WERI-Rb-1 (cell line): ENCODE measurements around the gene XCR1.

ENCODE experiments used
- DNase-seq: peaks from one replicate; pipeline ENCODE4 v3.0.0-alpha.2; 2020
- H3K27ac ChIP-seq: fragments of 250-450 bp; sonication (Bioruptor Pico); 2 replicates; pipeline ENCODE4 v1.5.1; 2020; ENCODE audit warnings: mild to moderate bottlenecking, moderate library complexity
- H3K27me3 ChIP-seq: fragments of 250-450 bp; sonication (Bioruptor Pico); 2 replicates; pipeline ENCODE4 v1.5.1; 2021; ENCODE audit warnings: mild to moderate bottlenecking, low read depth, moderate library complexity; ENCODE audit not compliant: insufficient read depth, severe bottlenecking
- H3K36me3 ChIP-seq: fragments of 250-450 bp; sonication (Bioruptor Pico); 2 replicates; pipeline ENCODE4 v1.5.1; 2020; ENCODE audit warnings: mild to moderate bottlenecking, moderate library complexity
- H3K4me3 ChIP-seq: 2 replicates; pipeline ENCODE4 v1.5.1; 2011; ENCODE audit warnings: low read depth, mild to moderate bottlenecking, control low read depth, low read length
- H3K9me3 ChIP-seq: fragments of 250-450 bp; sonication (Bioruptor Pico); 2 replicates; pipeline ENCODE4 v1.5.1; 2021; ENCODE audit warnings: mild to moderate bottlenecking, moderate library complexity; ENCODE audit not compliant: severe bottlenecking
- CTCF ChIP-seq: IDR thresholded peaks from 2 replicates; pipeline ENCODE4 v1.5.1; 2011; ENCODE audit warnings: low read depth, mild to moderate bottlenecking, control low read depth, inconsistent platforms, low read length

The XCR1 gene

GRCh38 chr3:45974686-45975085 is 52.6 kb downstream of the XCR1 start:
- H3K4me3 ChIP-seq = no peak overlapping the region
- no peak overlapping the region for H3K27ac ChIP-seq
- H3K9me3 ChIP-seq = no peaks in the 10 kb centered on the region
- DNase-seq = no peak
- H3K27me3 ChIP-seq = no peaks in the 10 kb centered on the region
- TF ChIP-seq CTCF = no peak
- H3K36me3 ChIP-seq = peaks cover 77% of the 10 kb centered on the region

GRCh38 chr3:45972534-45973402 is 54.5 kb downstream of the XCR1 start:
- Histone ChIP-seq H3K36me3 (peaks cover 79% of the 10 kb centered on the region), H3K9me3 (no peaks in the 10 kb centered on the region), H3K27me3 (no peaks in the 10 kb centered on the region), H3K27ac (no peak overlapping the region), H3K4me3 (no peak overlapping the region)
- no peak for TF ChIP-seq CTCF
- no peak for DNase-seq

GRCh38 chr3:45969953-45970352 is 57.3 kb downstream of the XCR1 start:
- Histone ChIP-seq H3K4me3 (no peak overlapping the region), H3K27ac (no peak overlapping the region), H3K27me3 (no peaks in the 10 kb centered on the region), H3K36me3 (peaks cover 88% of the 10 kb centered on the region), H3K9me3 (no peaks in the 10 kb centered on the region)
- TF ChIP-seq CTCF = no peak
- DNase-seq = no peak

GRCh38 chr3:45969116-45969515 is 58.2 kb downstream of the XCR1 start:
- no peaks in the 10 kb centered on the region for H3K9me3 ChIP-seq
- no peak for TF ChIP-seq CTCF
- DNase-seq = no peak
- H3K36me3 ChIP-seq = peaks cover 91% of the 10 kb centered on the region
- H3K27ac ChIP-seq = no peak overlapping the region
- no peaks in the 10 kb centered on the region for H3K27me3 ChIP-seq
- H3K4me3 ChIP-seq = no peak overlapping the region

GRCh38 chr3:45968706-45969105 is 58.6 kb downstream of the XCR1 start:
- H3K27ac ChIP-seq = no peak overlapping the region
- H3K9me3 ChIP-seq = no peaks in the 10 kb centered on the region
- no peaks in the 10 kb centered on the region for H3K27me3 ChIP-seq
- no peak for DNase-seq
- H3K36me3 ChIP-seq = peaks cover 91% of the 10 kb centered on the region
- H3K4me3 ChIP-seq = no peak overlapping the region
- TF ChIP-seq CTCF = no peak

GRCh38 chr3:45968149-45968548 is 59.1 kb downstream of the XCR1 start:
- Histone ChIP-seq H3K9me3 (no peaks in the 10 kb centered on the region), H3K27me3 (no peaks in the 10 kb centered on the region), H3K27ac (no peak overlapping the region), H3K36me3 (peaks cover 93% of the 10 kb centered on the region), H3K4me3 (no peak overlapping the region)
- DNase-seq = no peak
- TF ChIP-seq CTCF = no peak
